T-helper 2 cell treated with Interferon-gamma antibody and Interleukin-4, amounts not matched to agents 100 ng/mL and 5 ng/mL, for 36 hours (primary cell): Measurements from ENCODE around the gene SOCS7. TPM values are rescaled to one million over a fixed set of nuclear protein-coding genes. Genes with fewer than 3 reads are reported as not detected.

Experiments used
- intact Hi-C: fragments of 100-400 bp; cut with micrococcal nuclease; formaldehyde crosslinking; loops from one replicate; pipeline ENCODE4 v1.15.1; 2023
- total RNA-seq: library from RNA; stranded (reverse); gene quantifications from 2 replicates; pipeline ENCODE4 v1.2.3, GENCODE V29; 2022

The SOCS7 gene
- total RNA-seq, 1 donor from 2014 or later: 16.7 TPM

GRCh38 chr17:38363016-38363415, 11.4 kb downstream of the SOCS7 start:
- intact Hi-C loops: no loop called here

GRCh38 chr17:38364741-38365140, 13.1 kb downstream of the SOCS7 start:
- intact Hi-C loops: no loop called here

DNA sequence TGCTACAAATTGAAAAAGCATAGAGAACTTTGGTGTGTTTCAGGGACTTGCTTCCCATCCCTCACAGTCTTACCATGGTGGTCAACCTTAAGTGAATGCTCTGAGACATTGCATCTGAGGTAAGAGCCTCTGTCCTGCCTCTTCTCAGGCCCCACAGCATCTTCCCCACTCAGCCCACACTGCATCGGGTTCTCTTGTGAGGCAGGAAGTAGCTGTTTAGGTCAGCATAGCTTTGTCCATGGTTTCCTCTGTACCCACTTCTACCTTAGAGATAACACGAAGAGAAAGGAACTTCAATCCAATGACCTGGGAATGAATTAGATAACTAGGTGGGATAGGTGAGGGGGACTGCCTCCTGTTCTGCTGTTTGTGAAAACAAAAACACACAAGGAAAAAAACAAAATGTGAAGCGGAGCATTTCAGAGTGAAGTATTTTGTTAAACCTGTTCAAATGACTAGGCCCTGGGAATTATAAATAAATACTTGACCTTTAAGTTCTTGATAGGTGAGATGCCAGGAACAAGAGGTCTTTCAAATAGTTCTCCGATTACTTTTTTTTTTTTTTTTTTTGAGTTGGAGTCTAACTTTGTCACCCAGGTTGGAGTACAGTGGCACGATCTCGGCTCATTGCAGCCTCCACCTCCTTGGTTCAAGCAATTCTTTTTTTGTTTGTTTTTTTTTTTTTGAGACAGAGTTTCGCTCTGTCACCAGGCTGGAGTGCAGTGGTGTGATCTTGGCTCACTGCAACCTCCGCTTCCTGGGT, 17.7 kb downstream of the SOCS7 start:
- intact Hi-C loops: no loop called here

DNA sequence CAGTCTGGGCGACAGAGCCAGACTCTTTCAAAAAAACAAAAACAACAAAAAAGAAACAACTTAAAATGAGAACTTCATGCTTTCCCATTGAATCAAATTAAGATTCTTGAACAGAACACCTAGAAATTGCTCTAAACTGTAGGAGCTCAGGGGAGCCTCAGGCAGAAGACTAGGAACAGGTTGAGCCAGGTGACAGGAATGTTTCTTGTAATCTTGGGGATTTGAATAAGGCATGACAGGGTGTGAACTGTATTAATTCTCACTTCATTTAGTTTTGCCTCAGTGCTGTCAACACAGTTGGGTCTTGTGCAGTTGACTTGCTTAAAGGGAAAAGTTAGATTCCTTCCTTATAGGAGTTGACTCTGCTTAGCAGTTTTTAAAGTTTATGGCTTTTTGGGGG, 27.8 kb downstream of the SOCS7 start:
- intact Hi-C loops: no loop called here

DNA sequence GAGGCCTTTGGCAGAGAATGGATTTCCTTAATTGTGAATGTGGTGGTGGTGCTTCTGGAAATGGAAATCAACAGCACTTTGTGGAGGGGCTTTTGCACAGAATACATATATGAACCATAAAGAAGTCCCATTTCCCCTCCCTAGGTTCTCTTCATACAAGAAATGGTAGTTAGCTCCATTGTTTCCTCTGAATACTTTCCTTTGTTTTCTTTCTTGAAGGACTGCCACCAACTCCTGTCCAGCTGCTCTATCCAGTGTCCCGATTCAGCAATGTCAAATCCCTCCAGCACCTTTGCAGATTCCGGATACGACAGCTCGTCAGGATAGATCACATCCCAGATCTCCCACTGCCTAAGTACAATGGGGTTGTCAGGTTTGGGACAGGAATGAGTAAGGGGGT, 43.4 kb downstream of the SOCS7 start:
- intact Hi-C loops: no loop called here

DNA sequence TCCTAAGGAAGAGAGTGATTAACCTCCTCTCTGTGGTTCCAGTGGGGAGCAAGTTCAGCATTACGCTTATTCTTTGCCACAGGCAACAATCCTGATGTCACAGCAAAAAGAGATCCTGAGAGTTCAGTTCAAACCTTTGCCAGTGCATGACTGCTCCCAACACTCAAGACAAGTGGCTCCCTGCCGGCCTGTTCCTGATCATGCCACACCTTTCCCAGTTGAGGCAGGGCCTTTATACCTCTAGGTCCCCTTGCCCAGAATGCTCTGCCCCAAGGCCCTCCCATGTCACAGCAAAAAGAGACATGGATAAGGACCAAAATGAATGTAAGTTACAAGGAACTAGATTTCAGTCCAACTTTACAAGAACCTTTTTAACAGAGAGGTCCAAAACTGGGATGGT, 45.6 kb downstream of the SOCS7 start:
- intact Hi-C loops: no loop called here

- intact Hi-C loops: no loop called here
Measured at GRCh38 chr17:38400286-38400685, 48.6 kb downstream of the SOCS7 start.

DNA sequence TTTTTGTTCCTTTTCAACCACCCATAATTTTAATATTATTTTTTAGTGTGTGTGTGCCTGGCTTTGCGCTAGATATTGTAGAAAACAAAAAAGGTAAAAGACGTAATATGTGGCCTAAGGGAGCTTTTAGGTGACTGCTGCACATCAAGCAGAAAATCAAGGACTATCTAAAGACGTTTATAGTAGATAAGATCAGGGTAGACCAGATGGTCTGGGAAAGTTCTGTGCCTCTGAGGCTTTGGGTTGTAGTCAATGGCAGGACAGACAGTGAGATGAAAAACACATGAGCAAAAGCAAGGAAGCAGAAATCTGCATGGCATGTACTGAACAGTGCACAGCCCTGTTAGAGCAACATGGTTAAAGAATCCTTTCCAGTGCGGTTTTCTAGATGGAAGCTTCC, 49.8 kb downstream of the SOCS7 start:
- intact Hi-C loops: no loop called here

- intact Hi-C loops: no loop called here
Measured at GRCh38 chr17:38402897-38403296, 51.3 kb downstream of the SOCS7 start.

GRCh38 chr17:38403491-38403890, 51.8 kb downstream of the SOCS7 start:
- intact Hi-C loops: no loop called here

DNA sequence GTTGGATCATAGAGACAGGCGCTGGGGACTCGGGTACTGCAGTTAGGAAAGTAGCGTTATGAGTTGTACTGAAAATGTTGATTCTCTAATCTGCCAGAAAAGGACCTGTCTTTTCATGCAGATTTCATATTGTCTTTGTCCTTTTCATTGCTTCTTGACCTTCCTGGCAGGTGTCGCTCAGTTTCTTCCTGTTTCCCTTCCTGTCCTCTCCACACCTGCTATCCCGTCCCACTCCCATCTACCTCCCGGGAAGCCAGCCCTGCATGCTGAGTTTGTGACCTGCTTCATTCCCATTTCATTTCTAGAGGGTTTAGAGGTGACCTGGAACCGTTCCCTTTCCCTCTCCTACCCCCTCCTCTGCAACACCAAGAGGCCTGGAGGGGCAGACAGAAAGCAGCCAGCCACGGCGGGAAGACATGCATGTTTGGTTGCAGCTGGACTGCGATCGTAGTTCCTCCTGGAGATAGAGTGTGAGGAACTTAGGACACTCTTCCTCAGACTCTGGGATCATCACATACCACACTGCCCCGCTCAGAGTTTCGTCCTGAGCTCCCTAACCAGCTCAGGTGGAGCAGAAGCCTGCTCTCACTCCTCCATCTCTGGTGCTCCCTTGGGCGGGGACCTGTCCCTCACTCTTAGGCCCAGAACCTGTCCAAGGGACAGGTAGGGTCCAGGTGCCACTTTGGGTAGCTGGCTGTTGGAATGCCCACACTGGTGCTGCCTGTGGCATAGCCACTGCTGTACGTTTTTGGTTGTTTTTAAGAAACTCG, 52.7 kb downstream of the SOCS7 start:
- intact Hi-C loops: no loop called here

DNA sequence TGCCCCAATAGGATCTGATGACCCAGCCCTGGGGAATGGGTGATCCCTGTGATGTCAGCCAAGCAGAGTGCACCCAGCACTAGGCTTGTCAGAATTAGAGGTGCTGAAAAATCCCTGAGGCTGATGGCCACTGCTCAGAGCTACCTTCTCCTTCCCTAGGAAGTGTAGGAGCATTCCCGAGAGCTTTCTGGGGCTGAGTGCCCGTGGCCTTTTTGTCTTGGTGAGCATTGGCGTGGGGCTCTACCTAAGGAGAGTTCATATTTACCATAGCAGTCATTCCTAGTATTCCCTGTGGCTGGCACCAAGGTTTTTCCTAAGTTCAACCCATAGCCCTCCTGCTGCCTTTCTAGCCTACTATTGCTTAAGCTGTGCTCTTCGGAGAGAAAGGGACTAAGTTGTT, 54.0 kb downstream of the SOCS7 start:
- intact Hi-C loops: no loop called here

DNA sequence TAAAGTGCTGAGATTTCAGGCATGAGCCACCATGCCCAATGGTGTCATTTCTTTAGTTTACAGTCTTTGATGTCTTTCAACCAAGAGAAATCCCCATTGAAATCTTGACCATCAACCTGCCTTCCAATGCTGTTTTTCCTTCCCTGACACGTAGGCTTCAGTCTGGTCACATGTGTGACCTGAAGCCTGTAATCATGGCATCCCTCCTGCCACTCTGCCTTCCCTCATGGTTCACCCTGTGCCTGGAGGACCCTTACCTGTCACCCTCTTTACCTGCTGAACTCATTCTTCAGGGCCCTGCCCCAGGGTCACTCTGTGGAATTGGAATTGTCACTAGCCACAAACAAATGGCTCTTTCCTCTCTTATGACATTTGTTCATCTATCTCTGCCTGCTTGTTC, 58.6 kb downstream of the SOCS7 start:
- intact Hi-C loops: no loop called here

DNA sequence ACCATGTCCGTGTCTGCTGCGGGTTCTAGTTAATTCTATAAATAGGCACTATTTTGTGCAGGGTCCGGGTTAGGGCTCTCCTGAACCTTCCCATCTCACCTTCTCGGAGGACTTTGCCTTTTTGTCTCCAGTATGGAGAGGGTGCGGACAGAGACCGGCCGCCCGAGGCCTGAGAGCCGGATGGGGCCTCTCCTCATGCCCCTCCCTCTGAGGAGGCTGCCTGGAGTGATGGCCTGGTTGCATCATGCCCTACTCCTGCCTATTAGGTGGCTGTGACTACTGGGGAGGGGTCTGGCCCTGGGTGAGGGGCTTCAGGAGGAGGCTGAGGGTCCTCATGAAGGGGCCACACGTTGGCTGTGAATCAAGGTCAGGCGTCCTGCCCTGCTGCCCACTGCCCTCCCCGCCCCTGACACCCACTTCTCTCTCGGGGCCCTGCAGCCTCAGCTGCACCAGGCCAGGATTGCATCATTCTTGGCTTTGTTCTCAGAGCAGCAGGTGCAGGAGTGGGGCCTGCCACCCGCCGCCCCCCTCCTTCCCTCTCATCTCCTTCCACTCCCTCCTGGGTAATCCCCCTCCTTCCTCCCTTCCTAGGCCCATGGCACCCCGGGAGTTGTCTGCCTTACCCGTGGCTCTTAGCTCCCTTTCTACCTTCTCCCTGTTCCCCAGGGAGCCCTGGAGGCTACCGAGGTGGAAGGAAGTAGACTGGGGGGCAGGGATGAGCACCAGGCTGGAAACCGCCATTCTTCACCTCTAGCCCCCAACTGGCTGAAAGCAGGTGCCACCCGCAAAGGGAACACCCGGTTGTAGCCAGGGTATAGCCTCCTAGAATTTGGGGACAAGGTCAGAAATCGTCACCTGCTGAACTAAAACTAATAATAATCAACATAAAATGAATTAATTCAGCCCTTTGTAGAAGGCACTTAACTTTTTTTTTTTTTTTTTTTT, 63.9 kb downstream of the SOCS7 start:
- intact Hi-C loops: no loop called here

DNA sequence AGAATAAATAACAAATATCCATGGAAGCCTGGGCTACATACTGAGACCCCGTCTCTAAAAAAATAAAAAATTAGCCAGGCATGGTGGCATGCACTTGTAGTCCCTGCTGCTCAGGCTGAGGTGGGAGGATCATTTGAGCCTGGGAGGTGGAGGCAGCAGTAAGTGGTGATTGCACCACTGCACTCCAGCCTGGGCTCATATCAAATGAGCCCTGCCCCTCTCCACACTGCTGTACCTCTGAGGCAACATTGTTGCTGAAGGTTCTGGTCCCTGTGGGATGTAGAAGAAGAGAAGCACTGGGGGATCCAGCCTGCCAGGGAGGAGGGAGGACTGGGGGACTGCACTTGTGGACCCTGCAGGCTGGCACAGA, 65.2 kb downstream of the SOCS7 start:
- intact Hi-C loops: no loop called here

DNA sequence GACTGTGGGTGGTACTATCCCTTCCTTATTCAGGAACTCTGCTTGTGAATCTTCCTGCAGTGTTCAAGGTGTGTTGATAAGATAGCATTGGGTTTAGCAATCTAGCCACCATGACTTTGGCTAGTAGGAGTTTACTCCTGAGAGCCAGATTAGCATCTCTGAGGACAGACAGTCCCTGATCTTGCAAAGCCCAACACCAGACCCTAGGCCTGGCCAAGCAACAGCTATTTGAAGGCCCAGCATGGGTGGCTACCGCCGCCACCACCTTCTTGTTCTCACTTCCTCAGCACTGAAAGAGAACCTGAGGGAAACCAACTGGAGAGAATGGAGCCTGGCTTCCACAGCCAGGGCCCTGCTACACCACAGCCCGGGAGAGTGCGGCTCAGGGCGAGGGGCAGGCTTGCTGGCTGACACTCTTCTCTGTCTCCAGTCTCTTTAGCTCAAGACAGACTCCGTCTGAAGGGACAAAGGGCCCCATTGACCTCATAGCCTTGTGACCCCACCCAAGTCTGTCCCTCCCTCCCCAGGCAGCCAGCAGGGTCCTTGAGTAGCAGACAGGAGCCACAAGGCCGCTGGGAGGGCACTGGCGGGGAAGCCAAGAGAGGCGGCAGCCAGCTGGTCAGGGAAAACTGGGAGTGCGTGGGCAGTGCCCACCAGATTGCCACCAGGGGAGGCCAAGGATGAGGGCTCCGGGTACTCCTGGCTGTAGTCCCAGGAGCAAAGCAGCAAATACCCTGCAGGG, 65.7 kb downstream of the SOCS7 start:
- intact Hi-C loops: no loop called here

GRCh38 chr17:38418062-38418692, 66.5 kb downstream of the SOCS7 start:
- intact Hi-C loops: no loop called here

- intact Hi-C loops: no loop called here
Measured at GRCh38 chr17:38418693-38419507, 67.3 kb downstream of the SOCS7 start.

- intact Hi-C loops: no loop called here
Measured at GRCh38 chr17:38419508-38419981, 67.9 kb downstream of the SOCS7 start.

GRCh38 chr17:38420518-38420917, 68.9 kb downstream of the SOCS7 start:
- intact Hi-C loops: loop anchor here (5.0 kb wide), 2 partner anchors 62 to 247 kb away; no protein-coding TSS in a partner anchor
